GM12875 (cell line): Measurements from ENCODE around the gene EDARADD.
"Not testable (repeated sequence)": the region's sequence is repeated elsewhere in the genome, so short reads cannot be mapped to it uniquely, and the experiment has no call there.

Experiments used
- H3K4me3 ChIP-seq: one replicate; pipeline ENCODE4 v1.5.1; 2011; ENCODE audit warnings: low read depth, low read length, control low read depth
- TF ChIP-seq, protein P1 (sequence below): IDR thresholded peaks from 2 replicates; pipeline ENCODE4 v1.5.1; 2011; ENCODE audit warnings: low read depth, mild to moderate bottlenecking, control low read depth, inconsistent platforms, low read length, moderate library complexity, borderline replicate concordance; ENCODE audit not compliant: insufficient read depth

EDARADD gene

DNA sequence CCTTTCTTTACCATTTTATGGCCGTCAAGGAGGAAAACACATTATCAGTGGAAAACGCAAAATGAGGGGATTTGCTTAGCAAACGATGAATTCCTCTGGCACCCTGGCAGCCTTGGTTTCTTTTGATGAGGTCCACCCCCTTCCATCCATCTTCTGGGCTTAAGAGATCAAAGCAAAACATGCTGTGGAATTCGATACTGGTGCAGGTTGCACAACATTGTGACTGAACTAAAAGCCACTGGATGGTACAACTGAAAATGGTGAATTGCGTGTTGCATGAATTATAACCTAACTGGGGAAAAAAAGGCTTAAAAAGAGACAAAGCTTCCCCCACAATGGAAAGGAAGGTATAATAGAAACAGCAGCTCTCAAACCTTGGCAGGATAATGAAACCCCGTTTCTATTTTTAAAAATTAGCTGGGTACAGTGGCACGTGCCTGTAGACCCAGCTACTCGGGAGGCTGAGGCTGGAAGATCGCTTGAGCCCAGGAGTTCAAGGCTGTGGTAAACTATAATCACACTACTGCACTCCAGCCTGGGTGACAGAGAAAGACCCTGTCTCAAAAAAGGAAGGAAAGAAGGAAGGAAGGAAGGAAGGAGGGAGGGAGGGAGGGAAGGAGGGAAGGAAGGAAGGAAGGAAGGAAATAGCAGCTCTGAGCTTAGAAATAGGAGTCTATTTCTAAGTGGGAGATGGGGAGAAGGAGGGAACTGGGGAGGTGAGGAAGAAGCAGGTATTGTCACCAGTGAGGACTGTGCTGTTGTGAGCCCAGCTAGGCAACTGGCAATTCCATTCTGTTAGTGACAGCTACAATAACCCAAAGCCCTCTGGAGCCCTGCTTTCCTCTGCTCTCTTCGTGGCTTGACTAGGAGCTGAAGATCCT lies 100.7 kb downstream of the EDARADD start:
- no peak overlapping the region for H3K4me3 ChIP-seq
- TF ChIP-seq, protein P1, sequence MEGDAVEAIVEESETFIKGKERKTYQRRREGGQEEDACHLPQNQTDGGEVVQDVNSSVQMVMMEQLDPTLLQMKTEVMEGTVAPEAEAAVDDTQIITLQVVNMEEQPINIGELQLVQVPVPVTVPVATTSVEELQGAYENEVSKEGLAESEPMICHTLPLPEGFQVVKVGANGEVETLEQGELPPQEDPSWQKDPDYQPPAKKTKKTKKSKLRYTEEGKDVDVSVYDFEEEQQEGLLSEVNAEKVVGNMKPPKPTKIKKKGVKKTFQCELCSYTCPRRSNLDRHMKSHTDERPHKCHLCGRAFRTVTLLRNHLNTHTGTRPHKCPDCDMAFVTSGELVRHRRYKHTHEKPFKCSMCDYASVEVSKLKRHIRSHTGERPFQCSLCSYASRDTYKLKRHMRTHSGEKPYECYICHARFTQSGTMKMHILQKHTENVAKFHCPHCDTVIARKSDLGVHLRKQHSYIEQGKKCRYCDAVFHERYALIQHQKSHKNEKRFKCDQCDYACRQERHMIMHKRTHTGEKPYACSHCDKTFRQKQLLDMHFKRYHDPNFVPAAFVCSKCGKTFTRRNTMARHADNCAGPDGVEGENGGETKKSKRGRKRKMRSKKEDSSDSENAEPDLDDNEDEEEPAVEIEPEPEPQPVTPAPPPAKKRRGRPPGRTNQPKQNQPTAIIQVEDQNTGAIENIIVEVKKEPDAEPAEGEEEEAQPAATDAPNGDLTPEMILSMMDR, result no peak

GRCh38 chr1:236495467-236496112 lies 101.5 kb downstream of the EDARADD start:
- TF ChIP-seq, protein P1, result no peak
- H3K4me3 ChIP-seq, result no peak overlapping the region

DNA sequence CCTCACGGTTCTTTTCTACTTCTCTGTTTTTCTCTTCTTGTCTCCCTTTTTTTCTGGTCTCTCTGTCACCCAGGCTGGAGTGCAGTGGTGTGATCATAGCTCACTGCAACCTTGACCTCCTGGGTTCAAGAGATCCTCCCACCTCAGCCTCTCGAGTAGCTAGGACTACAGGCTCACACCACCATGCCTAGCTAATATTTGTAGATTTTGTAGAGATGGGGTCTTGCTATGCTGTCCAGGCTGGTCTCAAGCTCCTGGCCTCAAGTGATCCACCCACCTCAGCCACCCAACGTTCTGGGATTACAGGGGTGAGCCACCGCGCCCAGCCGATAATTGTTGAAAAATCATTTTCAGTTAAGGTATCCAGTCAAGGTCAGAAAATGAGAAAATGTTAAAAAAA lies 103.8 kb downstream of the EDARADD start:
- H3K4me3 ChIP-seq, result no peak overlapping the region
- TF ChIP-seq, protein P1, result no peak

DNA sequence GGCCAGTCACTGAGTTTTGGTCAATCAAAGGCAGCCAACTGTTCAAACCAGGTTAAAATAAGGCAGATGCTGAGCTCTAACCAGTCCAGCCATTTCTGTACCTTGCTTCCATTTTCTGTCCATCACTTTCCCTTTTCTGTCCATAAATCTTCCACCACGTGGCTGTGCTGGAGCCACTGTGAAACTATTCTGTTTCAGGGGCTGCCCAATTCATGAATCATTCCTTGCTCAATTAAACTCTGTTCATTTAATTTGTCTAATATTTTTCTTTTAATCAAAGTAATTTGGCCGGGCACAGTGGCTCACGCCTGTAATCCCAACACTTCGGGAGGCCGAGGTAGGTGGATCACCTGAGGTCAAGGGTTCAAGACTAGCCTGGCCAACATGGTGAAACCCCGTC lies 107.0 kb downstream of the EDARADD start:
- TF ChIP-seq, protein P1, result no peak
- H3K4me3 ChIP-seq, result no peak overlapping the region

DNA sequence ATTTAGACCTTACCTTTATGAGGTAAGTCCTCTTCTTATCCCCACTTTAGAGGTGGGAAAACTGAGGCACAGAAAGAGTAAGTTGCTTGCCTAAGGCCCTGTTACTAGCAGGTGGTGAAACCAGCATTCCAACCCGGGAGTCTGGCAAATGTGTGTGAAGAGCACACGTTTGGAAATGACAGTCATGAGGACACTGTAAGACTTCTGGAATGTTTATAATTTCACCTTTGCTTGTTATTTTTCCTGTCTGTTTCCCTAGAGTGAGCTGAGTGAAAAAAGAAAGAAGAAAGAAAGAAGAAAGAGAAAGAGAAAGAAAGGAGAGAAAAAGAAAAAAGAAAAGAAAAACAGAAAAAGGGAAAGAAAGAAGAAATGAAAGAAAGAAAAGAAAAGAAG lies 108.5 kb downstream of the EDARADD start:
- H3K4me3 ChIP-seq, result no peak overlapping the region
- TF ChIP-seq, protein P1, result no peak

DNA sequence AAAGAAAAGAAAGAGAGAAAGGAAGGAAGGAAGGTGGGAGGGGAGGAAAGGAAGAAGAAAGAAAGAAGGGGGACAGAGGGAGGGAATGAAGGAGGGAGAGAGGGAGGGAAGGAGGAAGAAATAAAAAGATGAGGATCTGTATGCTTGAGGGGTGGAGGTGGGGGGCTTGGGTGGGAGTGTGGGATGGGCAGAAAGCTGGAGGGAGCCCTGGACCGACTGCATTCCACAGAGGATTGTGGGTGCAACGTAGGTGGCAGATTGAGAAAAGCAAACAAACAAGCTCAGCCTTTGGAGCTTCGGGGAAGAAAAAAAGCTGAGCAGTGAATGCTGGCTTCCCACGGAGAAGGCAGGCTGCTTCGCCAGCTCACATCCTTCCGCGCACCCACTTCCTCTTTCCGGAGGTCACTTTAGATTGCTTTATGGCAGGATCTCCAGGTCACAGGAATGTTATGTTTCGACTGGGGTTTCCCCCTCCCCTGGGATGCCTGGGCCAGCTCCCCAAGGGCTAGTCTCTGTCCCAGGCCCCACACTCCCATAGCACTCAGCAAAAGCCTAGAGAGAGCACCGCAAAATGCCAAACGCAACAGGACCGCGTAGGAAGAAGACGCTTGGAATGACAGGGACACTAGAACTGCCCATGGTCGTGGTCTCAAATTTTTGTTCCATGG lies 109.0 kb downstream of the EDARADD start:
- H3K4me3 ChIP-seq, result no peak overlapping the region
- TF ChIP-seq, protein P1, result no peak

DNA sequence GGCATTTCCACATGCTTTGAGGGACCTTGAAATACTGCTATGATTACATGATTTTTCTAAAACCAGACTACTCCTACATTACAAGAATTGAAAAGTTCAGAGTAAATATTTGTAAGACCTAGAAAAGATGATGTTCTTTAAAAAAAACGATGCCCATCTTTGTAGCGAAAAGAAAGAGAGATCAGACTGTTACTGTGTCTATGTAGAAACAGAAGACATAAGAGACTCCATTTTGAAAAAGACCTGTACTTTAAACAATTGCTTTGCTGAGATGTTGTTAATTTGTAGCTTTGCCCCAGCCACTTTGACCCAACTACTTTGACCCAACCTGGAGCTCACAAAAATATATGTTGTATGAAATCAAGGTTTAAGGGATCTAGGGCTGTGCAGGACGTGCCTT lies 110.3 kb downstream of the EDARADD start:
- H3K4me3 ChIP-seq, result not testable (repeated sequence)
